ENCODE data around the gene PCDHA1. TPM values are rescaled to one million over a fixed set of nuclear protein-coding genes. Genes with fewer than 3 reads are reported as not detected.

The PCDHA1 gene
- total and polyA plus RNA-seq, 2 experiments from 2014 or later: 0.81 to 1.6 TPM

DNA sequence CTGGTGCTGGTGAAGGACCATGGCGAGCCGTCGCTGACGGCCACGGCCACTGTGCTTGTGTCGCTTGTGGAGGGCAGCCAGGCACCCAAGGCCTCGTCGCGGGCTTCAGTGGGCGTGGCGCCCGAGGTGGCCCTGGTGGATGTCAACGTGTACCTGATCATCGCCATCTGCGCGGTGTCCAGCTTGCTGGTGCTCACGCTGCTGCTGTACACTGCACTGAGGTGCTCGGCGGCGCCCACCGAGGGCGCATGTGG is 72.0 kb downstream of the PCDHA1 start:
- Histone ChIP-seq H4K20me1 (replicated peaks; ENCODE audit: insufficient read depth) (no peaks in the 10 kb centered on the region), H3K9me2 (ENCODE audit: insufficient read depth) (no peaks in the 10 kb centered on the region), H3K27ac (ENCODE audit: low read depth) (no peak overlapping the region), H3K27me3 (ENCODE audit: insufficient read depth) (no peaks in the 10 kb centered on the region), H3K4me1 (ENCODE audit: insufficient read depth) (no peaks in the 10 kb centered on the region; the same call in 1 of the 2 replicates), H3K4me2 (no peak overlapping the region), H3K79me2 (replicated peaks; ENCODE audit: insufficient read depth) (peaks cover 15% of the 10 kb centered on the region), H3K4me3 (no peak overlapping the region), H3F3A (replicated peaks; ENCODE audit: low read depth) (no peaks in the 10 kb centered on the region), H2AFZ (no peak overlapping the region), H3K36me3 (ENCODE audit: insufficient read depth) (no peaks in the 10 kb centered on the region)
- TF ChIP-seq STAT1 (IDR thresholded peaks at IDR 0.05; ENCODE audit: unreplicated experiment): no peak
- TF ChIP-seq POLR2AphosphoS5 (IDR thresholded peaks at IDR 0.05; ENCODE audit: low read depth): no peak
- TF ChIP-seq, protein P1, sequence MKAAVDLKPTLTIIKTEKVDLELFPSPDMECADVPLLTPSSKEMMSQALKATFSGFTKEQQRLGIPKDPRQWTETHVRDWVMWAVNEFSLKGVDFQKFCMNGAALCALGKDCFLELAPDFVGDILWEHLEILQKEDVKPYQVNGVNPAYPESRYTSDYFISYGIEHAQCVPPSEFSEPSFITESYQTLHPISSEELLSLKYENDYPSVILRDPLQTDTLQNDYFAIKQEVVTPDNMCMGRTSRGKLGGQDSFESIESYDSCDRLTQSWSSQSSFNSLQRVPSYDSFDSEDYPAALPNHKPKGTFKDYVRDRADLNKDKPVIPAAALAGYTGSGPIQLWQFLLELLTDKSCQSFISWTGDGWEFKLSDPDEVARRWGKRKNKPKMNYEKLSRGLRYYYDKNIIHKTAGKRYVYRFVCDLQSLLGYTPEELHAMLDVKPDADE (IDR thresholded peaks at IDR 0.05): no peak
- TF ChIP-seq CREB1 (CRISPR knock-in tag; IDR thresholded peaks at IDR 0.05; ENCODE audit: low read depth): no peak
- TF ChIP-seq, protein P2, sequence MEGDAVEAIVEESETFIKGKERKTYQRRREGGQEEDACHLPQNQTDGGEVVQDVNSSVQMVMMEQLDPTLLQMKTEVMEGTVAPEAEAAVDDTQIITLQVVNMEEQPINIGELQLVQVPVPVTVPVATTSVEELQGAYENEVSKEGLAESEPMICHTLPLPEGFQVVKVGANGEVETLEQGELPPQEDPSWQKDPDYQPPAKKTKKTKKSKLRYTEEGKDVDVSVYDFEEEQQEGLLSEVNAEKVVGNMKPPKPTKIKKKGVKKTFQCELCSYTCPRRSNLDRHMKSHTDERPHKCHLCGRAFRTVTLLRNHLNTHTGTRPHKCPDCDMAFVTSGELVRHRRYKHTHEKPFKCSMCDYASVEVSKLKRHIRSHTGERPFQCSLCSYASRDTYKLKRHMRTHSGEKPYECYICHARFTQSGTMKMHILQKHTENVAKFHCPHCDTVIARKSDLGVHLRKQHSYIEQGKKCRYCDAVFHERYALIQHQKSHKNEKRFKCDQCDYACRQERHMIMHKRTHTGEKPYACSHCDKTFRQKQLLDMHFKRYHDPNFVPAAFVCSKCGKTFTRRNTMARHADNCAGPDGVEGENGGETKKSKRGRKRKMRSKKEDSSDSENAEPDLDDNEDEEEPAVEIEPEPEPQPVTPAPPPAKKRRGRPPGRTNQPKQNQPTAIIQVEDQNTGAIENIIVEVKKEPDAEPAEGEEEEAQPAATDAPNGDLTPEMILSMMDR (conservative IDR thresholded peaks at IDR 0.05; ENCODE audit: low read depth in 2 of 2): no peak
- TF ChIP-seq, protein P3, sequence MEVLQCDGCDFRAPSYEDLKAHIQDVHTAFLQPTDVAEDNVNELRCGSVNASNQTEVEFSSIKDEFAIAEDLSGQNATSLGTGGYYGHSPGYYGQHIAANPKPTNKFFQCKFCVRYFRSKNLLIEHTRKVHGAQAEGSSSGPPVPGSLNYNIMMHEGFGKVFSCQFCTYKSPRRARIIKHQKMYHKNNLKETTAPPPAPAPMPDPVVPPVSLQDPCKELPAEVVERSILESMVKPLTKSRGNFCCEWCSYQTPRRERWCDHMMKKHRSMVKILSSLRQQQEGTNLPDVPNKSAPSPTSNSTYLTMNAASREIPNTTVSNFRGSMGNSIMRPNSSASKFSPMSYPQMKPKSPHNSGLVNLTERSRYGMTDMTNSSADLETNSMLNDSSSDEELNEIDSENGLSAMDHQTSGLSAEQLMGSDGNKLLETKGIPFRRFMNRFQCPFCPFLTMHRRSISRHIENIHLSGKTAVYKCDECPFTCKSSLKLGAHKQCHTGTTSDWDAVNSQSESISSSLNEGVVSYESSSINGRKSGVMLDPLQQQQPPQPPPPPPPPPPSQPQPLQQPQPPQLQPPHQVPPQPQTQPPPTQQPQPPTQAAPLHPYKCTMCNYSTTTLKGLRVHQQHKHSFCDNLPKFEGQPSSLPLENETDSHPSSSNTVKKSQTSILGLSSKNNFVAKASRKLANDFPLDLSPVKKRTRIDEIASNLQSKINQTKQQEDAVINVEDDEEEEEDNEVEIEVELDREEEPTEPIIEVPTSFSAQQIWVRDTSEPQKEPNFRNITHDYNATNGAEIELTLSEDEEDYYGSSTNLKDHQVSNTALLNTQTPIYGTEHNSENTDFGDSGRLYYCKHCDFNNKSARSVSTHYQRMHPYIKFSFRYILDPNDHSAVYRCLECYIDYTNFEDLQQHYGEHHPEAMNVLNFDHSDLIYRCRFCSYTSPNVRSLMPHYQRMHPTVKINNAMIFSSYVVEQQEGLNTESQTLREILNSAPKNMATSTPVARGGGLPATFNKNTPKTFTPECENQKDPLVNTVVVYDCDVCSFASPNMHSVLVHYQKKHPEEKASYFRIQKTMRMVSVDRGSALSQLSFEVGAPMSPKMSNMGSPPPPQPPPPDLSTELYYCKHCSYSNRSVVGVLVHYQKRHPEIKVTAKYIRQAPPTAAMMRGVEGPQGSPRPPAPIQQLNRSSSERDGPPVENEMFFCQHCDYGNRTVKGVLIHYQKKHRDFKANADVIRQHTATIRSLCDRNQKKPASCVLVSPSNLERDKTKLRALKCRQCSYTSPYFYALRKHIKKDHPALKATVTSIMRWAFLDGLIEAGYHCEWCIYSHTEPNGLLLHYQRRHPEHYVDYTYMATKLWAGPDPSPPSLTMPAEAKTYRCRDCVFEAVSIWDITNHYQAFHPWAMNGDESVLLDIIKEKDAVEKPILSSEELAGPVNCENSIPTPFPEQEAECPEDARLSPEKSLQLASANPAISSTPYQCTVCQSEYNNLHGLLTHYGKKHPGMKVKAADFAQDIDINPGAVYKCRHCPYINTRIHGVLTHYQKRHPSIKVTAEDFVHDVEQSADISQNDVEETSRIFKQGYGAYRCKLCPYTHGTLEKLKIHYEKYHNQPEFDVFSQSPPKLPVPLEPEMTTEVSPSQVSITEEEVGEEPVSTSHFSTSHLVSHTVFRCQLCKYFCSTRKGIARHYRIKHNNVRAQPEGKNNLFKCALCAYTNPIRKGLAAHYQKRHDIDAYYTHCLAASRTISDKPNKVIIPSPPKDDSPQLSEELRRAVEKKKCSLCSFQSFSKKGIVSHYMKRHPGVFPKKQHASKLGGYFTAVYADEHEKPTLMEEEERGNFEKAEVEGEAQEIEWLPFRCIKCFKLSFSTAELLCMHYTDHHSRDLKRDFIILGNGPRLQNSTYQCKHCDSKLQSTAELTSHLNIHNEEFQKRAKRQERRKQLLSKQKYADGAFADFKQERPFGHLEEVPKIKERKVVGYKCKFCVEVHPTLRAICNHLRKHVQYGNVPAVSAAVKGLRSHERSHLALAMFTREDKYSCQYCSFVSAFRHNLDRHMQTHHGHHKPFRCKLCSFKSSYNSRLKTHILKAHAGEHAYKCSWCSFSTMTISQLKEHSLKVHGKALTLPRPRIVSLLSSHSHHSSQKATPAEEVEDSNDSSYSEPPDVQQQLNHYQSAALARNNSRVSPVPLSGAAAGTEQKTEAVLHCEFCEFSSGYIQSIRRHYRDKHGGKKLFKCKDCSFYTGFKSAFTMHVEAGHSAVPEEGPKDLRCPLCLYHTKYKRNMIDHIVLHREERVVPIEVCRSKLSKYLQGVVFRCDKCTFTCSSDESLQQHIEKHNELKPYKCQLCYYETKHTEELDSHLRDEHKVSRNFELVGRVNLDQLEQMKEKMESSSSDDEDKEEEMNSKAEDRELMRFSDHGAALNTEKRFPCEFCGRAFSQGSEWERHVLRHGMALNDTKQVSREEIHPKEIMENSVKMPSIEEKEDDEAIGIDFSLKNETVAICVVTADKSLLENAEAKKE (CRISPR knock-in tag; IDR thresholded peaks at IDR 0.05): no peak
- no peak for TF ChIP-seq NANOG (IDR thresholded peaks at IDR 0.05; ENCODE audit: borderline replicate concordance)
- no peak for TF ChIP-seq ZNF331 (CRISPR knock-in tag; IDR thresholded peaks at IDR 0.05; ENCODE audit: low read depth)
- TF ChIP-seq, protein P4, sequence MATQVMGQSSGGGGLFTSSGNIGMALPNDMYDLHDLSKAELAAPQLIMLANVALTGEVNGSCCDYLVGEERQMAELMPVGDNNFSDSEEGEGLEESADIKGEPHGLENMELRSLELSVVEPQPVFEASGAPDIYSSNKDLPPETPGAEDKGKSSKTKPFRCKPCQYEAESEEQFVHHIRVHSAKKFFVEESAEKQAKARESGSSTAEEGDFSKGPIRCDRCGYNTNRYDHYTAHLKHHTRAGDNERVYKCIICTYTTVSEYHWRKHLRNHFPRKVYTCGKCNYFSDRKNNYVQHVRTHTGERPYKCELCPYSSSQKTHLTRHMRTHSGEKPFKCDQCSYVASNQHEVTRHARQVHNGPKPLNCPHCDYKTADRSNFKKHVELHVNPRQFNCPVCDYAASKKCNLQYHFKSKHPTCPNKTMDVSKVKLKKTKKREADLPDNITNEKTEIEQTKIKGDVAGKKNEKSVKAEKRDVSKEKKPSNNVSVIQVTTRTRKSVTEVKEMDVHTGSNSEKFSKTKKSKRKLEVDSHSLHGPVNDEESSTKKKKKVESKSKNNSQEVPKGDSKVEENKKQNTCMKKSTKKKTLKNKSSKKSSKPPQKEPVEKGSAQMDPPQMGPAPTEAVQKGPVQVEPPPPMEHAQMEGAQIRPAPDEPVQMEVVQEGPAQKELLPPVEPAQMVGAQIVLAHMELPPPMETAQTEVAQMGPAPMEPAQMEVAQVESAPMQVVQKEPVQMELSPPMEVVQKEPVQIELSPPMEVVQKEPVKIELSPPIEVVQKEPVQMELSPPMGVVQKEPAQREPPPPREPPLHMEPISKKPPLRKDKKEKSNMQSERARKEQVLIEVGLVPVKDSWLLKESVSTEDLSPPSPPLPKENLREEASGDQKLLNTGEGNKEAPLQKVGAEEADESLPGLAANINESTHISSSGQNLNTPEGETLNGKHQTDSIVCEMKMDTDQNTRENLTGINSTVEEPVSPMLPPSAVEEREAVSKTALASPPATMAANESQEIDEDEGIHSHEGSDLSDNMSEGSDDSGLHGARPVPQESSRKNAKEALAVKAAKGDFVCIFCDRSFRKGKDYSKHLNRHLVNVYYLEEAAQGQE (IDR thresholded peaks at IDR 0.05; ENCODE audit: unreplicated experiment): no peak
- no peak for TF ChIP-seq JUNB (IDR thresholded peaks at IDR 0.05; ENCODE audit: unreplicated experiment)
- TF ChIP-seq EZH2 (IDR thresholded peaks at IDR 0.05; ENCODE audit: low read depth, unreplicated experiment): no peak
- TF ChIP-seq EZH2phosphoT487 (IDR thresholded peaks at IDR 0.05; ENCODE audit: unreplicated experiment): no peak
- no peak for TF ChIP-seq ZNF114 (CRISPR knock-in tag; IDR thresholded peaks at IDR 0.05)
- Mint-ChIP-seq H3K9me3 (peaks cover 42% of the 10 kb centered on the region), H3K27me3 (ENCODE audit: insufficient read depth, low read depth, poor library complexity) (peaks cover 5% of the 10 kb centered on the region), H3K27ac (no peak overlapping the region), H3K4me3 (peak overlapping the region; percentile 30; the same call in 1 of the 3 replicates), H3K36me3 (ENCODE audit: low read depth) (peaks cover 56% of the 10 kb centered on the region), H3K4me1 (peaks cover 7% of the 10 kb centered on the region; the same call in 2 of the 3 replicates)
- ATAC-seq (no peak), DNase-seq (ENCODE audit: low spot score) (no peak)
